ENCODE results near the gene CTU1. TPM values are rescaled to one million over a fixed set of nuclear protein-coding genes. Genes with fewer than 3 reads are reported as not detected.

The CTU1 gene
- 13.5 and 13.8 TPM in 2 replicates for total RNA-seq
- 9.4 and 15.6 TPM in 2 replicates for polyA plus RNA-seq

GRCh38 chr19:51108066-51108804, at the start of gene CTU1:
Gene CTU1 (minus strand): TSS chr19:51108409. CDS start chr19:51104569, 3,840 bp downstream.
- H3K36me3 ChIP-seq: no peaks in the 10 kb centered on the region
- no peaks in the 10 kb centered on the region for H3K9me3 ChIP-seq (ENCODE audit: low read depth)
- no peak for TF ChIP-seq CTCF (IDR thresholded peaks at IDR 0.05; ENCODE audit: low read depth, low read length)
- H3K27ac ChIP-seq: peak within 1 kb of the TSS; percentile 32
- H3K4me1 ChIP-seq (ENCODE audit: low read depth): no peaks in the 10 kb centered on the region
- H3K4me3 ChIP-seq: peak within 1 kb of the TSS; percentile 68
- peak; percentile 98 to 99 for DNase-seq (ENCODE audit: low read depth in 1 of 2, low spot score in 1 of 2)
- no peaks in the 10 kb centered on the region for H3K27me3 ChIP-seq

- no peak overlapping the region for H3K4me3 ChIP-seq
- DNase-seq (ENCODE audit: low read depth in 1 of 2, low spot score in 1 of 2): no peak
- no peaks in the 10 kb centered on the region for H3K4me1 ChIP-seq (ENCODE audit: low read depth)
- no peak overlapping the region for H3K27ac ChIP-seq
- H3K27me3 ChIP-seq: no peaks in the 10 kb centered on the region
- no peak for TF ChIP-seq CTCF (IDR thresholded peaks at IDR 0.05; ENCODE audit: low read depth, low read length)
- H3K36me3 ChIP-seq: no peaks in the 10 kb centered on the region
- H3K9me3 ChIP-seq (ENCODE audit: low read depth): no peaks in the 10 kb centered on the region
Measured at GRCh38 chr19:51157265-51157664, 49.1 kb upstream of the CTU1 start.

GRCh38 chr19:51156710-51157109, 48.5 kb upstream of the CTU1 start:
- no peak for DNase-seq (ENCODE audit: low read depth in 1 of 2, low spot score in 1 of 2)

GRCh38 chr19:51150627-51151026, 42.4 kb upstream of the CTU1 start:
- Histone ChIP-seq H3K9me3 (ENCODE audit: low read depth) (no peaks in the 10 kb centered on the region), H3K27me3 (no peaks in the 10 kb centered on the region), H3K4me3 (no peak overlapping the region), H3K4me1 (ENCODE audit: low read depth) (no peaks in the 10 kb centered on the region), H3K27ac (no peak overlapping the region), H3K36me3 (no peaks in the 10 kb centered on the region)
- no peak for DNase-seq (ENCODE audit: low read depth in 1 of 2, low spot score in 1 of 2)
- TF ChIP-seq CTCF (IDR thresholded peaks at IDR 0.05; ENCODE audit: low read depth, low read length): no peak

More at GRCh38 chr19:51156710-51157109, 48.5 kb upstream of the CTU1 start:
- Histone ChIP-seq H3K36me3 (no peaks in the 10 kb centered on the region), H3K9me3 (ENCODE audit: low read depth) (no peaks in the 10 kb centered on the region), H3K4me3 (no peak overlapping the region), H3K4me1 (ENCODE audit: low read depth) (no peaks in the 10 kb centered on the region), H3K27me3 (no peaks in the 10 kb centered on the region), H3K27ac (no peak overlapping the region)
- TF ChIP-seq CTCF (IDR thresholded peaks at IDR 0.05; ENCODE audit: low read depth, low read length): no peak

GRCh38 chr19:51148580-51148979, 40.4 kb upstream of the CTU1 start:
- no peaks in the 10 kb centered on the region for H3K27me3 ChIP-seq
- H3K36me3 ChIP-seq: no peaks in the 10 kb centered on the region
- H3K4me3 ChIP-seq: no peak overlapping the region
- TF ChIP-seq CTCF (IDR thresholded peaks at IDR 0.05; ENCODE audit: low read depth, low read length): no peak
- no peaks in the 10 kb centered on the region for H3K4me1 ChIP-seq (ENCODE audit: low read depth)
- no peaks in the 10 kb centered on the region for H3K9me3 ChIP-seq (ENCODE audit: low read depth)
- H3K27ac ChIP-seq: no peak overlapping the region
- no peak for DNase-seq (ENCODE audit: low read depth in 1 of 2, low spot score in 1 of 2)
